GM12872 (cell line): ENCODE data around the gene NAPSA.

Experiments used
- TF ChIP-seq, protein P1 (sequence below): IDR thresholded peaks from 3 replicates; pipeline ENCODE4 v1.5.1; 2011; ENCODE audit warnings: low read depth, mild to moderate bottlenecking, low read length, moderate library complexity; ENCODE audit not compliant: insufficient read depth

The NAPSA gene

GRCh38 chr19:50392759-50393158, 27.3 kb upstream of the NAPSA start:
- TF ChIP-seq, protein P1, sequence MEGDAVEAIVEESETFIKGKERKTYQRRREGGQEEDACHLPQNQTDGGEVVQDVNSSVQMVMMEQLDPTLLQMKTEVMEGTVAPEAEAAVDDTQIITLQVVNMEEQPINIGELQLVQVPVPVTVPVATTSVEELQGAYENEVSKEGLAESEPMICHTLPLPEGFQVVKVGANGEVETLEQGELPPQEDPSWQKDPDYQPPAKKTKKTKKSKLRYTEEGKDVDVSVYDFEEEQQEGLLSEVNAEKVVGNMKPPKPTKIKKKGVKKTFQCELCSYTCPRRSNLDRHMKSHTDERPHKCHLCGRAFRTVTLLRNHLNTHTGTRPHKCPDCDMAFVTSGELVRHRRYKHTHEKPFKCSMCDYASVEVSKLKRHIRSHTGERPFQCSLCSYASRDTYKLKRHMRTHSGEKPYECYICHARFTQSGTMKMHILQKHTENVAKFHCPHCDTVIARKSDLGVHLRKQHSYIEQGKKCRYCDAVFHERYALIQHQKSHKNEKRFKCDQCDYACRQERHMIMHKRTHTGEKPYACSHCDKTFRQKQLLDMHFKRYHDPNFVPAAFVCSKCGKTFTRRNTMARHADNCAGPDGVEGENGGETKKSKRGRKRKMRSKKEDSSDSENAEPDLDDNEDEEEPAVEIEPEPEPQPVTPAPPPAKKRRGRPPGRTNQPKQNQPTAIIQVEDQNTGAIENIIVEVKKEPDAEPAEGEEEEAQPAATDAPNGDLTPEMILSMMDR, result no peak

GRCh38 chr19:50387868-50388245, 22.4 kb upstream of the NAPSA start:
- TF ChIP-seq, protein P1, result no peak

DNA sequence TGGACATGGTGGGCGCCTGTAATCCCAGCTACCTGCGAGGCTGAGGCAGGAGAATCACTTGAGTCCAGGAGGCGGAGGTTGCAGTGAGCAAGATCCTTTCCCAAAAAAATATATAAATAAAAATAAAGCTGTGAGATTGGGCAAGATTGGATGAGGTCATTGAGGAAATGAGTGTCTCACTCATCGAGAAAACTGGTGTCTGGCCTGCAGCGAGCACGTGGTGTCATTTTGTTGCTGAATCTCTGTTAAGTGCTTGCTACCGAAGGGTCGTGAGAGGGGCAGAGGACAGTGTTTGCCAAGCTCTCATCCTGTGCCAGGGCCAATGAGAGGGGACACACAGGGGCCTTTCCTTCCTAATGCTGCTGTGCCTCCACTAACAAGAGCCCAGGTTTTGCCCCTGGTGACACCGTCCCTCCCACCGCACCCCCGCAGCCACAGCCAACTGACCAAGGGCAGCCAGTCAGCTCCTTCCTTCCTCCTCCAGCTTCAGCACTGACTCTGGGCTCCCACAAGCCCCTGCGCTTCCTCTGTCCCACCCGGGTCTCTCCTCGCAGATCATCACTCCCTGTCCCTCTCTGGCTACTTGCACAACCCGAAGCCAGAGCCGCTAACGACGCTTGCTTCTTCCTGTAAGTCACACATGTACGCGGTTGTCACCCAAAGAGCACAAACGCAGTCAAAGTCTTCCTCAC, 21.9 kb upstream of the NAPSA start:
- TF ChIP-seq, protein P1, result no peak

DNA sequence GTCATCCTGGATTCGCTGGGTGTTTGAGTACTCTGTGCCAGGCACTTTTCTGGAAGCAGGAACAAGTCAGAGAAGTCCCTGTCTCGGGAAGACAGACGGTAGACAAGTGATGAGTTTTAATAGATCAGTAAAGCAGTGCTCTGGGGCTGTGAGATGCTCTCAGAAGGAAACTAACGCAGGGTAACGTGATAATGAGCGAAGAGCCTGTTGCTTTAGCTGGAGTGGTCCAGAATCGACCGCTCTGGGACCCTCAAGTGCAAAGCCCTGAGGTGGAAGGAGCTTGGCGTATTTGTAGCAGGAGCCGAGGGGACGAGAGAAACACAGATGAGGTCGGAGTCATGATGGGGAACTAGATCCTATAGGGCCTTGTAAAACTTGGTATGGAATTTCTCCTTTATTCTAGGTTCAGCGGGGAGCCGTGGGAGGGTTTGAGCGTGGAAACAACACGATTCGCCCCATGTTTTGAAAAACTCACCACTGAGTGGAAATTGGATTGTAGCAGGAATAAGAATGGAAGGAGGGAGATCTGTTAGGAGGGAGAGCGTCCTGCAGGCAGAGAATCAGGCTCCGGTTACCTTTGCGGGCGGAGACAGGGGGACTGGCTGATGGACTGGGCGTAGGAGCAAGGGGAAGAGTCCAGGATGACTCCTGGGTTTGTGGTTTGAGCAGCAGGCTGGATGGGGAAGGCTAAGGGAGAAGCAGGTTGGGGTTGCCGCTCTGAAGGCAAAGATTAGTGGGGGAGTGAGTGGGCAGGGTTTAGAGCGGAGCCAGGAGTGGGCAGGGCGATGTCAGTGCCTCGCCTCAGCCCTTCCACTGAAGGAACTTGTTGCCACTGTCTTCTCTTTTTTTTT, 19.5 kb upstream of the NAPSA start:
- TF ChIP-seq, protein P1, result no peak

GRCh38 chr19:50383852-50384684, 18.6 kb upstream of the NAPSA start, which contains the start of gene POLD1:
TSS of gene POLD1 (plus strand) at chr19:50384347. CDS start at chr19:50398852, 14,505 bp downstream.
- TF ChIP-seq, protein P1, result no peak

GRCh38 chr19:50383001-50383851, 17.8 kb upstream of the NAPSA start:
- TF ChIP-seq, protein P1, result no peak
